GM21367 (cell line): Measurements from ENCODE around the gene NR1H2.
"Not testable (repeated sequence)": the region's sequence is repeated elsewhere in the genome, so short reads cannot be mapped to it uniquely, and the experiment has no call there.

Experiments
- ATAC-seq: cut with Tn5 transposase; IDR thresholded peaks from one replicate; pipeline ENCODE4 v1.9.1; 2021; ENCODE audit not compliant: unreplicated experiment

The NR1H2 gene

DNA sequence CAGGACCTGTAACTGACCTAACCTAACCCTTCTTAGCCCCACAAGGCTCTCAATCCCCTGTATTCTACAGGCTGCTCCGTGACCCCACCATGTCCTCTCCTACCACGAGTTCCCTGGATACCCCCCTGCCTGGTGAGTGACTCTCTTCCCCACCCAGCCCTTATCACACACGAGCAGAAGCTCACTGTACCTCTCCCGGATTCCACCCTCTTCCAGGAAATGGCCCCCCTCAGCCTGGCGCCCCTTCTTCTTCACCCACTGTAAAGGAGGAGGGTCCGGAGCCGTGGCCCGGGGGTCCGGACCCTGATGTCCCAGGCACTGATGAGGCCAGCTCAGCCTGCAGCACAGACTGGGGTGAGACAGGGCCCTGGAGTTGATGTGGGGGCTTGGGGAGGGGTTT lies 1.3 kb downstream of the NR1H2 start:
- ATAC-seq = no peak

DNA sequence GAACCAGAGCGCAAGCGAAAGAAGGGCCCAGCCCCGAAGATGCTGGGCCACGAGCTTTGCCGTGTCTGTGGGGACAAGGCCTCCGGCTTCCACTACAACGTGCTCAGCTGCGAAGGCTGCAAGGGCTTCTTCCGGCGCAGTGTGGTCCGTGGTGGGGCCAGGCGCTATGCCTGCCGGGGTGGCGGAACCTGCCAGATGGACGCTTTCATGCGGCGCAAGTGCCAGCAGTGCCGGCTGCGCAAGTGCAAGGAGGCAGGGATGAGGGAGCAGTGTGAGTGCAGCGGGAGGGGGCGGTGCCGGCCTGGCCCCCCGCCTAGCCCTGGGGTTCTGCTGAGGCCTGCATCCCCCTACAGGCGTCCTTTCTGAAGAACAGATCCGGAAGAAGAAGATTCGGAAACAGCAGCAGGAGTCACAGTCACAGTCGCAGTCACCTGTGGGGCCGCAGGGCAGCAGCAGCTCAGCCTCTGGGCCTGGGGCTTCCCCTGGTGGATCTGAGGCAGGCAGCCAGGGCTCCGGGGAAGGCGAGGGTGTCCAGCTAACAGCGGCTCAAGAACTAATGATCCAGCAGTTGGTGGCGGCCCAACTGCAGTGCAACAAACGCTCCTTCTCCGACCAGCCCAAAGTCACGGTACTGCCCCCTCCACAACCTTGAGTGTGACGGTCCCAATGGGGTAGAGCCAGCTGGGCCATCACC lies 2.1 kb downstream of the NR1H2 start:
- ATAC-seq = no peak

DNA sequence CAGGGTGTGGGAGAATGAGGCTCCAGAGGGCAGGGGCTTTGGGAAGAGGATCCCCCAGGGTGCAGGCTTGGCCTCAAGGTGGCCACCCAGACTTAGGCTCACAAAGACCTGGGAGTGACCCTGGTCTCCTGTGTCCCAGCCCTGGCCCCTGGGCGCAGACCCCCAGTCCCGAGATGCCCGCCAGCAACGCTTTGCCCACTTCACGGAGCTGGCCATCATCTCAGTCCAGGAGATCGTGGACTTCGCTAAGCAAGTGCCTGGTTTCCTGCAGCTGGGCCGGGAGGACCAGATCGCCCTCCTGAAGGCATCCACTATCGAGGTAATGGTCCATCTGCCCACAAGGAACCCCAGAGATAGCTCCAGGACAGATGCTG lies 2.6 kb downstream of the NR1H2 start:
- ATAC-seq = no peak

DNA sequence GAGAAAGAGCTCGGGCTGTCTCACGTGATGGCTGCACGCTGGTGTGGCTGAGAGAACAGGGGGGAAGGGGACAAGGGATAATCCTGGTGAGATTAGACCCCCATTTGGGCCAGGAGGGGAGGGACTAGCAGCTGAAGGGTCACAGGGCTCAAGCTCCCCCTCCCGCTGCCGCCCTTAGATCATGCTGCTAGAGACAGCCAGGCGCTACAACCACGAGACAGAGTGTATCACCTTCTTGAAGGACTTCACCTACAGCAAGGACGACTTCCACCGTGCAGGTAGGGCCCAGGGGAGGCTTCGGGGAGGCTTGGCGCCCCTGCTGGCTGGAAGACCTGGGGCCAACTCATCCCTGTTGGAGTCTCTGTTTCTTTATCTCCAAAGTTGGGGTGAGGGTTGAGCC lies 3.3 kb downstream of the NR1H2 start:
- ATAC-seq = no peak

DNA sequence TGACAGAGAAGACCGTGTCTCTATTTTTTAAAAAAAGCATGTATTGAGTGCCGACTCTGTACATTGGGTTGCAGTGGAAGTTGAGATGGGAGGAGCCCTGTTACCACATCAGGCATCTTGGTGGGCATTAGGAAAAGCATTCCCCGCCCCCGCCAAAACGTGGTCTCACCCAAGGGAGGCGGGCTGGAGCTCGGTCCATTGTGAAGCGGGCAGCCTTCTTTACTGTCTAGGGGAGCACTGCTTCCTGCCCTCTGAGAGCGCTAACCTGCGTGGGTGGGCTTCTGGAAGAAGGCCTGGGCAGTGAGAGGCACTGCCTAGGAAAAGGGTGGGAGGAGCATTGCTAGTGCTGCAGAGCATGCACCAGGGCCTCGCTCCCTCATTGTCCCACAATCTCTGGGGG lies 3.9 kb downstream of the NR1H2 start:
- no peak for ATAC-seq

DNA sequence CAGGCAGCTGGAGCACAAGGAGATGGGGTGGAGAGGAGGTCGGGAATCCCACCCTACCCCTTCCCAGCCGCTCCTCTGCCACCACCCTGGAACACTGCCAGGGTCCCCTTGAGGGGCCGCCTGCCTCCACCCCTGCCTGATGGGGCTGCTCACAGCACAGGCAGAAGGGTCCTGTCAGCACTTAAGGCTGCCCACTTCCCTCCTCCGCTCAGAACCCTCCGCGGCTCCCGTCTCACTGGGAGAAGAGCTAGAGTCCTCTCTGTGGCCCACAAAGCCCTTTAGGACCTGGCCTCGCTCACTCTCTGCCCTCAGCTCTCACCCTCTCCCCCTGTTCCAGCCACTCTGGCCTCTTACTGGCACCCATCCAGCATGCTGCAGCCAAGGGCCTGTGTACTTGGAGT lies 4.5 kb downstream of the NR1H2 start:
- no peak for ATAC-seq

DNA sequence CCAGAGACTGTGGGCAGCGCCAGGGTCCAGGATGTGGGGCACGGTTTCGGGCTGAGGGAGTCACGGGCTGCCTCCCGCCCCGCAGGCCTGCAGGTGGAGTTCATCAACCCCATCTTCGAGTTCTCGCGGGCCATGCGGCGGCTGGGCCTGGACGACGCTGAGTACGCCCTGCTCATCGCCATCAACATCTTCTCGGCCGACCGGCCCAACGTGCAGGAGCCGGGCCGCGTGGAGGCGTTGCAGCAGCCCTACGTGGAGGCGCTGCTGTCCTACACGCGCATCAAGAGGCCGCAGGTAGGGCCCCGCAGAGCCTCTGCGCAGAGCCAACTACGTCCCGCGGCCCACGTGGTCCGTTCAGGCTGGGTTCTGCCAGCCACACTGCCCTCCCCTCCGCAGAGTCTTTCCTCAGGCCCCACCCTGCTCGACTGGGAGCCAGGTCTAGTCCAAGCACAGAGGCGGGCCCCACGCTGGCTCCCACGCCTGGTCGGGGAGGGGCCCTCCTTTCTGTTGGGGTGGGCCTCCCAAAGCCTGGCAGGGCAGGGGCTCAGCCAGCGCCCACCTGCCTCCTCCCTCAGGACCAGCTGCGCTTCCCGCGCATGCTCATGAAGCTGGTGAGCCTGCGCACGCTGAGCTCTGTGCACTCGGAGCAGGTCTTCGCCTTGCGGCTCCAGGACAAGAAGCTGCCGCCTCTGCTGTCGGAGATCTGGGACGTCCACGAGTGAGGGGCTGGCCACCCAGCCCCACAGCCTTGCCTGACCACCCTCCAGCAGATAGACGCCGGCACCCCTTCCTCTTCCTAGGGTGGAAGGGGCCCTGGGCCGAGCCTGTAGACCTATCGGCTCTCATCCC lies 5.8 kb downstream of the NR1H2 start:
- ATAC-seq = no peak

DNA sequence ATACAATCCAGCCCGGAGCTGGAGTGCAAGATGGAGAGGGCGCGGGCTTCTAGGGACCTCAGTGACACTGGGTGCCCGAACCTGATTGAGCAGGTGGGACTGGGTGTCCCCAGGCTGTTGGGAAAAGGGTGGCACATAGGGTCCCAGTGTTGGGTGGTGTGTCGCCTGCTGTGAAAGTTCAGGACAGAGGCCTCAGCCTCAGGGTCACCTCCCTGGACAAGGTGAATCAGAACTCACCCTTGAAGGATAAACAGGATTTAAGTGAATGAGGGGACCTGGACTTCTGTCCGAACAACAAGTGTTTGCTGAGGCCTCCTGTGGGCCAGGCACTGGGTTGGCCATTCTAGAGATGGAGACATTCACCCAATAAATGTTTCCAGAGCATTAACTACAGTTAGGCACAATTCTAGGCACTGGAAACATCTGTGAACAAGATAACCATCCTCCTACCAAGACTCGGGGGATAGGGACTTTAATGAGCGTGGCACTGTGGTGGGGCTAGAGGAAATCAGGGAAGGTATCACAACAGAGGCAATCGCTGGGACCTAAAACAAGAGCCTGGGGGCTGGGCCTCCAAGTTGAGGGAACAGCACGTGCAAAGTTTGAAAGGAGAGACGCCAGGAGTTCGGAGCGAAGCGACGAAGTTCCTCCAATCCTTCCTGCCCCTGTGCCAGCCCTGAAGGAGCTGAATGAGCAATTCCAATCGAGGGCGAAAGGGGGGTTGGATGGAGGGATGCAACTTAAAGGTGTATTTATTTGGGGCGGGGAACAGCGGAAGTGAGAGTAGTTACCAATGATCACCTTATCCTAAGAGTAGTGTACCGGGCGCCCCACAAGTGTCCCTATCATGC lies 7.0 kb downstream of the NR1H2 start:
- no peak for ATAC-seq

DNA sequence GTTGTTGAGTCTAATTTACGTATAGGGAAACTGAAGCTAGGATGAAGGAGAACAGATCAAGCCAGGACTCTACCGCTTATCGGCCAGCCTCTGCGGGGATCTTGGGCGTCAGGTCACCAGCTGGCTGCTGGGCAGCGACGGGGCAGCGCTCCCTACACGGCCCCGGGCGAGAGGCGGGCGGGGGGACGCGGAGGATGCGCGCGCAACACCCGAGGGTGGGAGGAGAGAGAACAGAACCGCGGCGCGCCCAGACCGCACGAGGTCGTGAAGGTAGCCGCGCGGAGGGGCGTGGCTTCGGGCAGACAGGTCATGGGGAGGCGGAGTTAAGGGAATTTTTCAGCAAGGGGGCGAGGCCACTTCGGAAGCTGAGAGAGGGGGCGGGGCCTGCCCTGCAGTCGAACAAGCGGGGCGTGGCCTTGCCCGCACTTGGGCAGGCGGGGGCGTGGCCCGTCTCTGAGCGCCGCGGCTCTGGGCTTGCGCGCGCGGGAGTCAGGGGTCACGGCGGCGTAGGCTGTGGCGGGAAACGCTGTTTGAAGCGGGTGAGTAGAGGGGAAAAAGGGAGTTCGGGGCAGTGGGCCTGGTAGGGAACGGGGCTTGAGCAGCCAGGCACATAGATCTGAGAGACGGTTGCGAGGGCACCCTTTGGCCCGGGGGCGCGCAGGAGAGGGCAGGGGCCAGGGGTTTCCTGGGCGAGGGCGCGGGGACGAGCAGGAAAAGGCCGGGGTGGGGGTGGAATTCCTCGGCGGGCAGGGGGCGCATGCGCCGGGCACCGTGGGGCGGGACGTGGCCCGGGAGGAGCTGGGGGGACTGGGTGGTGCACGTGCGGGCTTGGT lies 7.8 kb downstream of the NR1H2 start, which contains the start of gene POLD1:
TSS of gene POLD1 (plus strand) at position 496 of the 833 bp plus-strand sequence. CDS start 14,505 bp downstream, outside the sequence.
- ATAC-seq = peak; percentile 70

DNA sequence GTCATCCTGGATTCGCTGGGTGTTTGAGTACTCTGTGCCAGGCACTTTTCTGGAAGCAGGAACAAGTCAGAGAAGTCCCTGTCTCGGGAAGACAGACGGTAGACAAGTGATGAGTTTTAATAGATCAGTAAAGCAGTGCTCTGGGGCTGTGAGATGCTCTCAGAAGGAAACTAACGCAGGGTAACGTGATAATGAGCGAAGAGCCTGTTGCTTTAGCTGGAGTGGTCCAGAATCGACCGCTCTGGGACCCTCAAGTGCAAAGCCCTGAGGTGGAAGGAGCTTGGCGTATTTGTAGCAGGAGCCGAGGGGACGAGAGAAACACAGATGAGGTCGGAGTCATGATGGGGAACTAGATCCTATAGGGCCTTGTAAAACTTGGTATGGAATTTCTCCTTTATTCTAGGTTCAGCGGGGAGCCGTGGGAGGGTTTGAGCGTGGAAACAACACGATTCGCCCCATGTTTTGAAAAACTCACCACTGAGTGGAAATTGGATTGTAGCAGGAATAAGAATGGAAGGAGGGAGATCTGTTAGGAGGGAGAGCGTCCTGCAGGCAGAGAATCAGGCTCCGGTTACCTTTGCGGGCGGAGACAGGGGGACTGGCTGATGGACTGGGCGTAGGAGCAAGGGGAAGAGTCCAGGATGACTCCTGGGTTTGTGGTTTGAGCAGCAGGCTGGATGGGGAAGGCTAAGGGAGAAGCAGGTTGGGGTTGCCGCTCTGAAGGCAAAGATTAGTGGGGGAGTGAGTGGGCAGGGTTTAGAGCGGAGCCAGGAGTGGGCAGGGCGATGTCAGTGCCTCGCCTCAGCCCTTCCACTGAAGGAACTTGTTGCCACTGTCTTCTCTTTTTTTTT lies 8.7 kb downstream of the NR1H2 start:
- no peak for ATAC-seq

DNA sequence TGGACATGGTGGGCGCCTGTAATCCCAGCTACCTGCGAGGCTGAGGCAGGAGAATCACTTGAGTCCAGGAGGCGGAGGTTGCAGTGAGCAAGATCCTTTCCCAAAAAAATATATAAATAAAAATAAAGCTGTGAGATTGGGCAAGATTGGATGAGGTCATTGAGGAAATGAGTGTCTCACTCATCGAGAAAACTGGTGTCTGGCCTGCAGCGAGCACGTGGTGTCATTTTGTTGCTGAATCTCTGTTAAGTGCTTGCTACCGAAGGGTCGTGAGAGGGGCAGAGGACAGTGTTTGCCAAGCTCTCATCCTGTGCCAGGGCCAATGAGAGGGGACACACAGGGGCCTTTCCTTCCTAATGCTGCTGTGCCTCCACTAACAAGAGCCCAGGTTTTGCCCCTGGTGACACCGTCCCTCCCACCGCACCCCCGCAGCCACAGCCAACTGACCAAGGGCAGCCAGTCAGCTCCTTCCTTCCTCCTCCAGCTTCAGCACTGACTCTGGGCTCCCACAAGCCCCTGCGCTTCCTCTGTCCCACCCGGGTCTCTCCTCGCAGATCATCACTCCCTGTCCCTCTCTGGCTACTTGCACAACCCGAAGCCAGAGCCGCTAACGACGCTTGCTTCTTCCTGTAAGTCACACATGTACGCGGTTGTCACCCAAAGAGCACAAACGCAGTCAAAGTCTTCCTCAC lies 11.1 kb downstream of the NR1H2 start:
- no peak for ATAC-seq

DNA sequence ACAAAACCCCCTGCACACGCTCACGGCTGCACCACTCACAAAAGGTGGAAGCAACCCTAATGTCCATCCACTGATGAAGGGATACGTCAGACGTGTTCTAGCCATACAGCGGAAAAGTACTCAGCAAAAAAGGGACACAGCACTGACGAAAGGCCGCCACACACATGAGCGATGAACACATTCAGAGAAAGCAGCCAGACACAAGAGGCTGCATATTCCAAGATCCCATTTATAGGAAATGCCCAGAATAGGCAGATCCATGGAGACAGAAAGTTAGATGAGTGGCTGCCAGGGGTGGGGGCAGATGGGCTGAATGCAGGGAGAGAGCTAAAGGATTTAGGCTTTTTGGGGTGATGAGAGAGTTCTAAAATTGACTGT lies 11.6 kb downstream of the NR1H2 start:
- ATAC-seq = no peak

DNA sequence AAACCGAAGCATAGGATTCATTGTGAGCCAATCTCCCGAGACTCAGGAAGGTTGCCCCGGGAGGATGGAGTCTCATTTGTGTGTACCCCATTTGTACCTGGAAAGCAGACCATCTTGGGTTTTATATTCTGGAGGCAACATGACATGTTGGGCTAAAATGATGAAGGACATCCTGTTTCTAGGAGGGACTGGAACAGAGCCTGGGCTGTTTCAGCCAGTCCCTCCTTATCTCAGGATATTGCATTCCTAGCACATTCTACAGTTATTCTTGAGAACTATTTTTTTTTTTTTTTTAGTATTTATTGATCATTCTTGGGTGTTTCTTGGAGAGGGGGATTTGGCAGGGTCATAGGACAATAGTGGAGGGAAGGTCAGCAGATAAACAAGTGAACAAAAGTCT lies 14.0 kb downstream of the NR1H2 start:
- ATAC-seq = not testable (repeated sequence)

DNA sequence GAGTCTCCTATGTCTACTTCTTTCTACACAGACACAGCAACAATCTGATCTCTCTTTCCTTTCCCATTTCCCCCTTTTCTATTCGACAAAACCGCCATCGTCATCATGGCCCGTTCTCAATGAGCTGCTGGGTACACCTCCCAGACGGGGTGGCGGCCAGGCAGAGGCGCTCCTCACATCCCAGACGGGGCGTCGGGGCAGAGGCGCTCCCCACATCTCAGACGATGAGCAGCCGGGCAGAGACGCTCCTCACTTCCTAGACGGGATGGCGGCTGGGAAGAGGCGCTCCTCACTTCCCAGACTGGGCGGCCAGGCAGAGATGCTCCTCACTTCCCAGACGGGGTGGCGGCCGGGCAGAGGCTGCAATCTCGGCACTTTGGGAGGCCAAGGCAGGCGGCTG lies 14.7 kb downstream of the NR1H2 start:
- not testable (repeated sequence) for ATAC-seq

DNA sequence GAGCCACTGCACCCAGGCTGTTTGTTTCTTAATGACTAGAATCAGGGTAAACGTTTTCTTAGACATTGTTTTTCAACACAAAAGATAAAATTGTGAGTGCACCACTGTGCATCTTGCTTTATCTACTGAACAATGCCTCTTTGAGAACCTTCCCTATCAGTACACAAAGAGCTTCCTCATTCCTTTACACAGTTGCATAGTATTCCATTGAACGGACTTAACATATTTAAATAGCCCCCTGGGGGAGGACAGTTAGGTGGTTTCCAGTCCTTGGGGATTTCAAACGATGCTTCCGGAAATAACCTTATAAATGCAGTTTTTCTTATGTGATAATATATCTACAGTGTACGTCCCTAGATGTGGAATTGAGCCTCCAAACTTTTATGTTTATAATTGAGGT lies 16.5 kb downstream of the NR1H2 start:
- ATAC-seq = no peak

DNA sequence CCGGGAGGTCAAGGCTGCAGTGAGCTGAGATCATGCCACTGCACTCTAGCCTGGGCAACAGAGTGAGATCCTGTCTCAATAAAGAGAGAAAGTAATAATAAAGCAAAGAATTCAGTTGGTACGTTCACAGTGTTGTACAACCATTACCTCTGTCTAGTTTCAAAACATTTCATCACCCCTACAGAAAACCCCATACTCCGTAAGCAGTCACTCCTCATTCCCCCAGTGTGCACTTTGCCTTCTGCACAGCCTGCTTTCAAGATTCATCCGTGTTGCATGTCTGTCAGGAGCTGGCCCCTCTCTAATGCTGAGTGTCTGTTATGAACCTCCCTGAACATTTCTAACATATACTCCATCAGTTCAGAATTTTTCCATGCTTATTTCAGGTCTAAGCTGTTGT lies 17.3 kb downstream of the NR1H2 start:
- no peak for ATAC-seq

DNA sequence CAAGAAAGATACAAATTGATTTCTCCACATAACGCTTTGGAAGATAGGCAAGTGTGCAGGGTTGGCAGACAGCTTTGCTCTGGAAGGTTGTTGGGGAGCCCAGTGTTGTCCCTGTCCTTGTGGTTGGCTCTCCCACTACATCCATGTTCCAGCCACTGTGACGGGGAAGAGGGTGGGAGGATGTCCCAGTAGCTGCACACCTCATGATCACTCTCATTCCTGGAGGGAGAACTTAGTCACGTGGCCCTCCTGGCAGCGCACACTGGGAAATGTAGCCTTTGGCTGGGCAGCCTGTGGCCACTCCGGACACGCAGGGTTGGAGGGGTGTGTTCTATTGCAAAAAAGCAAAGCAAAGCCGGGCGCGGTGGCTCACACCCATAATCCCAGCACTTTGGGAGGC lies 17.8 kb downstream of the NR1H2 start:
- no peak for ATAC-seq

DNA sequence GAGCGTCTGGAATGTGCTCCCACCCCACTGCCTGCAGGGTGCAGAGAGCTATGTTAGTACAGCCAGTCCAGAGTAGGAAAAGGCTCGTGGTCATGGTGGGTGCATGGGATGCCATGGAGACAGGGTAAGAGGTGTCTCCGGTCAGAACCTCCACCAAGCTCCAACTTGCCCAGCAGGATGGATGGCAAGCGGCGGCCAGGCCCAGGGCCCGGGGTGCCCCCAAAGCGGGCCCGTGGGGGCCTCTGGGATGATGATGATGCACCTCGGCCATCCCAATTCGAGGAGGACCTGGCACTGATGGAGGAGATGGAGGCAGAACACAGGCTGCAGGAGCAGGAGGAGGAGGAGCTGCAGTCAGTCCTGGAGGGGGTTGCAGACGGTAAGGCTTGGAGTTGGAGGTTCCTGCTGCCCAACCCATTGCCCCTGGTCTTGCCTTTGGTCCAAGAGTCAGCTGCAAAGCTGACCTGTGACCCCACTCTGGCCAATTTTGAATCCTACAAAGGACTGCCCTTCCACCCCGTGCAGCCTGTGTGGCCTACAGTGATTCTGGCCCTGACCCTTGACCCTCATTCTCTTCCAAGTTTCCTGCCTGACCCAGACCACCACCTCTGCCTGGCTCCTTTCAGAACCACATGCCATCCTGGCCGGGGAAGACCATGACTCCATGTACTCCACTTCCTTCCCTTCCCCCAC lies 22.6 kb downstream of the NR1H2 start:
- no peak for ATAC-seq

DNA sequence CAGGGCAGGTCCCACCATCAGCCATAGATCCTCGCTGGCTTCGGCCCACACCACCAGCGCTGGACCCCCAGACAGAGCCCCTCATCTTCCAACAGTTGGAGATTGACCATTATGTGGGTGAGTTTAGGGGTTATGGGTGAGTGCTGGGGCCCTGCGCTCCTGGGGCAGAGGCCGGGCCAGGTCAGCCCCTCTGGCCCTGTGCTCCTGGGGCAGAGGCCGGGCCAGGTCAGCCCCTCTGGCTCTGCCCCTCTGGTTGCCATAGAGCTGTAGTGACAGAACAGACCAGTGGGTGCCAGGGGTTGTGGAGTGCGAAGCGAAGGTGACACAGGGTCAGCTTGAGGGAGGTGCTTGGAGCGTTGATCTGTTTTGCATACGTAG lies 23.1 kb downstream of the NR1H2 start:
- no peak for ATAC-seq
